Measurements from ENCODE around the gene CHRM5.

GRCh38 chr15:34038023-34038870 lies 70.0 kb downstream of the CHRM5 start:
- TF ChIP-seq CTCF (IDR thresholded peaks at IDR 0.05; ENCODE audit: insufficient read depth, low read depth, low read length) (no peak), EZH2 (IDR thresholded peaks at IDR 0.05; ENCODE audit: insufficient read depth, low read length) (no peak)
